Head of caudate nucleus (tissue), 42 donors: Measurements from ENCODE around the gene ROPN1.

Source experiments
- DNase-seq, 42 donors: peaks; one replicate each; pipeline versions ENCODE4 v3.0.0 to v3.0.0-alpha.2; 2020 to 2021; ENCODE audit warnings: mixed read lengths in 7 of 42
- intact Hi-C: fragments of 100-400 bp; cut with DNase I; formaldehyde crosslinking; loops from one replicate; pipeline ENCODE4 v1.15.0; 2022

The ROPN1 gene

GRCh38 chr3:123953735-123954134 lies 38.2 kb downstream of the ROPN1 start:
- no peak for DNase-seq
- intact Hi-C loops, result no loop called here

GRCh38 chr3:123952844-123953520 lies 38.9 kb downstream of the ROPN1 start:
- intact Hi-C loops, result no loop called here
- no peak for DNase-seq

DNA sequence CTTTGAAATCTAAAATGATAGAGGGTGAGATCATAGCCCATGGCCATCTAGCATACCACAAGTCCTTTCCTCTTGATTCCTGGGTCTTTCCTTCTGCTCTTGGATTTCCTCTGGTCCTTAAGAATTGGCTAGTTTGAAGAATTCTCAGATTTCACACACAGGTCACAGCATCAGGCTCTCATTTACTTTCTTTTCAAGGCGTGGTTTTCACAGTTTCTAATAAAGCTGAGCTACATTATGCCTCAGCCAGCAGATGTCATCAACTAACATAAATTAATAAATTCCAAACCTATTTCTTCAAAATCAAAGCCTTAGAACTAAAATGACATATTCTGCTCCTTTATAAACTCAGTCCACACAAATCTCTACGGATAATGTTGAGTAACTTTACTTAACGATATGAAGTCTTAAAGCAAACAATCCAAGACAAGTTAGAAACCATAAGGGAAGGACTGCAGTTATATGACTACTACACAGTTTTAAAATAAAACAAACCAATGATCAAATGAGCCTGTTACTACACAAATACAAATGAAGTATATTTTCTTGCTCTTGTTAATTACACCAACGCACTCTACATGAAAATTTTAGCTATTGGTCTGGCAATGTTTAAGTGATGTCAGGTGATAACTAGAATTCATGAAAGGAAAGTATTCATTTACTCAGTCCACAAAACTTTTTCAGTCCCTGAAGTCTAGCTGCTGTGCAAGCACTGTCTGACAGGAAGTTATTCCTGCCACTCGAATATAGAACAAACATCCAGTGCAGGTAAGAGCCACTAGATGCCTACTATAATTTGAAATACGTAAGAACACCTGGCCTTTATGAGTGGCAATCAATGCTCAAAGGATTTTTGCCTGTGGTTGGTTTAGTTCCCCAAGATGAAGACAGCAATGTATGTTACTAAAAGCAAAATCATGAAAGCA lies 40.1 kb downstream of the ROPN1 start:
- intact Hi-C loops, result no loop called here
- no peak for DNase-seq

- intact Hi-C loops, result no loop called here
- DNase-seq, result no peak
Observed at GRCh38 chr3:123949641-123950040, 42.3 kb downstream of the ROPN1 start.

DNA sequence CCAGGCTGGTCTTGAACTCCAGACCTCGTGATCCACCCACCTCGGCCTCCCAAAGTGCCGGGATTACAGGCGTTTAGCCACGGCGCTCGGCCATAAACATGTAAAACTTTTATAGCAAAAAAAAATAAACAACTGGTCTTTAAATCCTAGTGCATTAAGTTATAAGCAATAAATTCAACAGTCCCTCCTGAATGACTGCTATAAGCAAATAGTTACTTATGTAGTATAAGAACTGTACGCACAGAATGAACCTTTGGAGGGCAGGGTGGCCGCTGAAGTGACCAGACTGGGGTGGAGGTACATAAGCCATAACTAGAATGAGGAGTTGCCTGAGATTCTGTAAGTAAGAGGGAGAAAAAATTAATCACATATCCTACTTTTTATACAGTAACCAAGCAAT lies 43.5 kb downstream of the ROPN1 start:
- intact Hi-C loops, result no loop called here

DNA sequence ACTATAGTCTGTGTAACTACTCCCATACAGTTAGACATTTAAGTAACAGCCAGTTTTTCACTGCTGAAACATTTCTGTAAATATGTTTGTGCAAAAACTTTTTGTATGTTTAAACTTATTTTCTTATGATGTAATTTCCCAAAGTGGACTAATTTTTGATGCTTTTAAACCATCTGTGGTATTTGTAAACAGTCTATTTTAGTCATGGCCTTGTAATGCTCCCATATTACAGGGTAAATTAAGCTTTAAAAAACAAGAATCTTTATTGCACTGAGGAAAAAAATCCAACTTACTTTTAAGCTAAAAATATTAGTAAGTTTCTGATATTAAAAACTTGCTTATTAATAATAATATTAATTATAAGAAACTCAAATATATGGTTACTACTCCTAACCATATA lies 44.4 kb downstream of the ROPN1 start:
- no peak for DNase-seq
- intact Hi-C loops, result no loop called here

More for the DNA sequence above, 43.5 kb downstream of the ROPN1 start:
- DNase-seq, result no peak

GRCh38 chr3:123941542-123941941 lies 50.4 kb downstream of the ROPN1 start:
- DNase-seq, result no peak
- intact Hi-C loops, result no loop called here

- DNase-seq, result no peak
- intact Hi-C loops, result no loop called here
Observed at GRCh38 chr3:123941121-123941520, 50.8 kb downstream of the ROPN1 start.

DNA sequence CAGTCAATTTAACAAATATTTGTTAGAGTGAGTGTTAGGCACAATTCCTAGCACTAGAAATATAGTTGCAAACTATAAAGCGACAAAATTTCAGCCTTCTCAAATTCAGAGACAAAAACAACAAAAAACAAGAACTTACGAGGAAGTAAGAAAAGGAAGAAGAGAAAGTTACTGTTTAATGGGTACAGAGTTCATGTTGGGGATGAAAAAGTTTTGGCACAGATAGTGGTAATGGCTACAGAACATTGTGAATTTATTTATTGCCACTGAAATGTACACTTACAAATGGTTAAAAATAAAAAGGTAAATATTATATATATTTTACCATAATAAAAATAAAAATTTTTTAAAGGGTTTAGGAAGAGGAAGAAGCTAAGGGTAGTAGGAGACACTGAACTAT lies 52.2 kb downstream of the ROPN1 start:
- no peak for DNase-seq
- intact Hi-C loops, result no loop called here

DNA sequence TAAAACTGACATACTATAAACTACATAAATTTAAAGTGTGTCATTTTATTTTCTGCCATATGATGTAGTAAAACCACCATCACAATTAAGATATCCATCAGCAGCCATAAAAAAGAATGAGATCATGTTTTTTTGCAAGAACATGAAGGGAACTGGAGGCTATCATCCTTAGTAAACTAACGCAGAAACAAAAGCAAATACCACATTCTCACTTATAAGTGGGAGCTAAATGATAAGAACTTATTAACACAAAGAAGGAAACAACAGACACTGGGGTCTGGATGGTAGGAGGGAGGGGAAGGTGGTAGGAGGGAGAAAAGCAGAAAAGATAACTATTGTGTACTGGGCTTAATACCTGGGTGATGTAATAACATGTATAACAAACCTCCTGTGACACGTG lies 55.5 kb downstream of the ROPN1 start:
- DNase-seq, result no peak
- intact Hi-C loops, result no loop called here

GRCh38 chr3:123935830-123936229 lies 56.1 kb downstream of the ROPN1 start:
- no peak for DNase-seq
- intact Hi-C loops, result no loop called here

DNA sequence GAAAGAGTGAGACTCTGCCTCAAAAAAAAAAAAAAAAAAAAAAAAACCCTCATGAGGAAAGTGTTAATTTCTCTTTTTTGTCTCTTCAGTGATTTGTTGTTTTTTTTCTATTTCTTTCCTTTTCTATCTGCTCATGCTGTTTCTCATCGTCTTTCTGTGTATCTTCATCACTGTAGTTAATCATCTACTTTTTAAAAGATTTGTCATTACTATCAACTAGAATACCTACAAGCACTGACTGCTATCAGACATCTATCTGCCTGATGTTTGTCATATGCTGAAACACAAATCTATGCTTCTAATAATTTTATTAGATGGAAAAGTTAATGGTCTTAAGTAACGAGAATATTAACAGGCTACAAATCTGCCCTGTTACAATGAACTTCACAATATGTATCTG lies 57.7 kb downstream of the ROPN1 start:
- DNase-seq, result no peak
- intact Hi-C loops, result no loop called here

DNA sequence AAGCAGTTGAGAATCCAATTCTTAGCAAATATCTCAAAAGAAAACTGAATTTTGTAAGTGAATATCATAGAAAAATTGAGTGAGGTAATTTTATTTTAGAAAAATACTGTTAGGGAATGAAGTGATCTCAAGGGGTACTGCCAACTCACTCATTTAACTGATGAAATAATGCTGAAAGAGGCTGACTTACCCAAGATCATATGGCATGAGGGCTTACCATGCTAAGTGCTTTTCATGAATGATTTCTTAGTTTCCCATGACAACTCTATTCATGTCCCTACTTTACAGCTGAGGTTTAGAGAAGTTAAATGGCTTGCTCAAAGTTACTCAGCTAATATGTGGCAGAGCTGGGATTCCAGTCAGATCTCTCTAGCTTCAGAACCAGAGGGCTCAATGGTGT lies 61.5 kb downstream of the ROPN1 start:
- no peak for DNase-seq
- intact Hi-C loops, result no loop called here

GRCh38 chr3:123929325-123929724 lies 62.6 kb downstream of the ROPN1 start:
- DNase-seq, result no peak
- intact Hi-C loops, result no loop called here

DNA sequence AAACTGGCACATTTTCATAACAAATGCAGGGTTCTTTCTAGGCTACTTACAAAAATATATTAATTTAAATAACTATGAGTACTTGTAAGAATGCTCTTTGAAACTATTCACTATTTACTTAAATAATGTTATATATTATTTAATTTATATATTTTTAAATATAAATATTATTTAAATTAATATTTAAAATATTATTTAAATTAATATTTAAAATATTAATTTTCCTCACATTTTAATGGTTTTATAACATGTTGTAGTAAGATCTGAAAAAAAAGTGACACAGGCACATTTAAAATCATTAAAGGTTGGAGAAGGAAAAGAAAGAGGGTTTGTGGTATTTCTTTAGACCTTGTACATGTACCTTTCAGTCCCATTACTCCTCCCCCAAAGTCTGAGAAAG lies 65.5 kb downstream of the ROPN1 start:
- intact Hi-C loops, result no loop called here
- DNase-seq, result no peak

- intact Hi-C loops, result no loop called here
- no peak for DNase-seq
Observed at GRCh38 chr3:123920868-123921267, 71.1 kb downstream of the ROPN1 start.

GRCh38 chr3:123920383-123920782 lies 71.5 kb downstream of the ROPN1 start:
- no peak for DNase-seq
- intact Hi-C loops, result no loop called here

- no peak for DNase-seq
- intact Hi-C loops, result no loop called here
Observed at GRCh38 chr3:123919353-123919752, 72.6 kb downstream of the ROPN1 start.
